SH-SY5Y (cell line): ENCODE measurements around the gene HCN4.

Experiments
- GATA2 ChIP-seq: IDR thresholded peaks from 2 replicates; pipeline ENCODE4 v1.6.1; 2011; ENCODE audit warnings: mild to moderate bottlenecking, low read depth, low read length
- GATA3 ChIP-seq: IDR thresholded peaks from 2 replicates; pipeline ENCODE4 v1.6.1; 2011; ENCODE audit warnings: low read depth, mild to moderate bottlenecking, low read length, moderate library complexity

DNA sequence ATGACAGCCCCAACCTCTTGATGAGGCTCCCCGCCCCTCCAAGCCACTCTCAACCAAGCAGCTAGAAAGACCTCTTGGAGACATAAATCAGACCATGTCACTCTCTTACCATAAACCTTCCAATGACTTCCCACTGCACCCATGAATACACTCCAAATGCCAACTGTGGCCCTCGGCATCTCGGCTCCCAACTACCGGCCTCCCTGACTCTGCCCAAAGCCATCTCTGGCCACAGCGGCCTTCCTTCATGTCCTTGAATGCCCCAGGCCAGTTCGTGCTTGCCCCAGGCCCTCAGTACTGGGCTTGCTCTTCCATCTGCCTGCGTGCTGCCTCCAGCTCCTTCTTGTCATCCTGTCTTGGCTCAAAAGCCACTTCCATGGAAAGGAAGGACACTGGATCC, 32.0 kb downstream of the HCN4 start:
- no peak for TF ChIP-seq GATA2
- TF ChIP-seq GATA3 = no peak
